Testis (tissue), 3 donors: ENCODE results near the gene CMKLR1. TPM values are rescaled to one million over a fixed set of nuclear protein-coding genes. Genes with fewer than 3 reads are reported as not detected.
A peak's percentile ranks its signal among the peaks of the same experiment; 100 is the strongest.

Experiments used
- DNase-seq: peaks from one replicate; pipeline ENCODE4 v3.0.0-alpha.2; 2019
- H3K27ac ChIP-seq, 2 donors: fragments of 200-600 bp; sonication (generic); one replicate each; pipeline ENCODE4 v1.5.1; 2019
- H3K27me3 ChIP-seq: fragments of 200-600 bp; sonication (generic); one replicate; pipeline ENCODE4 v1.5.1; 2019
- H3K36me3 ChIP-seq: fragments of 200-600 bp; sonication (generic); one replicate; pipeline ENCODE4 v1.5.1; 2017; ENCODE audit warnings: low read depth; ENCODE audit errors: missing control alignments
- H3K4me1 ChIP-seq: fragments of 200-600 bp; sonication (generic); one replicate; pipeline ENCODE4 v1.5.1; 2019
- H3K4me3 ChIP-seq, 2 donors: fragments of 200-600 bp; sonication (generic); one replicate each; pipeline ENCODE4 v1.5.1; 2017 to 2019
- H3K9me3 ChIP-seq: fragments of 200-600 bp; sonication (generic); one replicate; pipeline ENCODE4 v1.5.1; 2017
- CTCF ChIP-seq, 3 experiments: fragments of 450-650 bp in 2 of 3; fragments of 200-600 bp in 1 of 3; sonication (generic) in 1 of 3; IDR thresholded peaks; one replicate each; pipeline ENCODE4 v1.5.1; 2016 to 2019; ENCODE audit warnings: antibody characterized with exemption in 3 of 3, mild to moderate bottlenecking in 2 of 3, moderate library complexity in 1 of 3
- POLR2A ChIP-seq: fragments of 450-650 bp; IDR thresholded peaks from one replicate; pipeline ENCODE4 v1.6.1; 2017; ENCODE audit warnings: antibody characterized with exemption, mild to moderate bottlenecking, moderate library complexity
- WGBS, 2 donors: methylation state at CpG; one replicate each; pipeline ENCODE4 v1.1.5; 2018; 5-methylcytosine and 5-hydroxymethylcytosine counted together
- intact Hi-C: fragments of 100-400 bp; cut with DNase I; formaldehyde crosslinking; loops from one replicate; pipeline ENCODE4 v1.15.1; 2023; ENCODE audit warnings: low total_unique reads
- polyA plus RNA-seq: library from polyadenylated mRNA; stranded (reverse); fragments of 350-450 nt; fragmentation: Illumina TruSeq; extraction: RNeasy Lipid Tissue Mini Kit (QIAGEN cat#74804); gene quantifications from one replicate; pipeline ENCODE4 v1.2.3, GENCODE V29; 2014; ENCODE audit warnings: low read depth, low replicate concordance; ENCODE audit not compliant: insufficient read depth
- total RNA-seq, 2 donors: library from RNA; depleted of rRNA; stranded (reverse); fragments of >200 nt; gene quantifications; one replicate each; pipeline ENCODE4 v1.2.3, GENCODE V29; 2016

The CMKLR1 gene
- total and polyA plus RNA-seq, 3 donors from 2014 or later: 2.4 to 9.5 (median 4.8) TPM

GRCh38 chr12:108341356-108341755, 2.2 kb upstream of the CMKLR1 start:
- 63 to 71% methylated on average over 3 of the region's 3 CpGs for WGBS, 2 donors
- H3K9me3 ChIP-seq: no peaks in the 10 kb centered on the region

DNA sequence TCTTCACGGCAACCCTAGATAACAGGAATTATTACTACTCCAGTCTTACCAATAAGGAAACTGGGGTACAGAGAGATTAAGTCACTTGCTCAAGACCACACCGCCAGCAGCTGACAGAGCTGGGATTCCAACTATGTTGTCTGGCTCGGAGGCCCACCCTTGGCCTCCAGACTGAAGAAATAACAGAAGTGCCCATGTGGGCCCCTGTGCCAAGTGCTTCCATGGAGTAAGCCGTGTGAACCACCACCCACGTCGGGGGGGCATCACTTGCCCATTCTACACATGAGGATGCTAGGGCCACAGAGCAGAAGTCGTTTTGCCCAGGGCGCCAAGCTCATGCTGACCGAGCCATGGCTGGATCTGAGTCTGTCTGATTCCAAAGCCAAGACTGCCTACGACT, 926 bp upstream of the CMKLR1 start:
- no peaks in the 10 kb centered on the region for H3K36me3 ChIP-seq
- intact Hi-C loops: no loop called here
- DNase-seq: no peak
- H3K27me3 ChIP-seq: no peaks in the 10 kb centered on the region
- no peak for TF ChIP-seq CTCF (IDR thresholded peaks at IDR 0.05)
- TF ChIP-seq POLR2A: no peak
- H3K4me1 ChIP-seq: peaks cover 8% of the 10 kb centered on the region
- H3K4me3 ChIP-seq: no peak overlapping the region
- no peaks in the 10 kb centered on the region for H3K9me3 ChIP-seq
- H3K27ac ChIP-seq: peak overlapping the region in 1 of 2 donors; percentile 62
- WGBS, 2 donors: 62 to 66% methylated on average over 8 to 10 of the region's 10 CpGs

More at GRCh38 chr12:108341356-108341755, 2.2 kb upstream of the CMKLR1 start:
- no peak for DNase-seq
- no peaks in the 10 kb centered on the region for H3K36me3 ChIP-seq
- peaks cover 8% of the 10 kb centered on the region for H3K4me1 ChIP-seq
- no peaks in the 10 kb centered on the region for H3K27me3 ChIP-seq
- no peak for TF ChIP-seq POLR2A
- no peak for TF ChIP-seq CTCF (IDR thresholded peaks at IDR 0.05)
- no peak overlapping the region for H3K4me3 ChIP-seq
- intact Hi-C loops: no loop called here
- H3K27ac ChIP-seq: no peak overlapping the region

DNA sequence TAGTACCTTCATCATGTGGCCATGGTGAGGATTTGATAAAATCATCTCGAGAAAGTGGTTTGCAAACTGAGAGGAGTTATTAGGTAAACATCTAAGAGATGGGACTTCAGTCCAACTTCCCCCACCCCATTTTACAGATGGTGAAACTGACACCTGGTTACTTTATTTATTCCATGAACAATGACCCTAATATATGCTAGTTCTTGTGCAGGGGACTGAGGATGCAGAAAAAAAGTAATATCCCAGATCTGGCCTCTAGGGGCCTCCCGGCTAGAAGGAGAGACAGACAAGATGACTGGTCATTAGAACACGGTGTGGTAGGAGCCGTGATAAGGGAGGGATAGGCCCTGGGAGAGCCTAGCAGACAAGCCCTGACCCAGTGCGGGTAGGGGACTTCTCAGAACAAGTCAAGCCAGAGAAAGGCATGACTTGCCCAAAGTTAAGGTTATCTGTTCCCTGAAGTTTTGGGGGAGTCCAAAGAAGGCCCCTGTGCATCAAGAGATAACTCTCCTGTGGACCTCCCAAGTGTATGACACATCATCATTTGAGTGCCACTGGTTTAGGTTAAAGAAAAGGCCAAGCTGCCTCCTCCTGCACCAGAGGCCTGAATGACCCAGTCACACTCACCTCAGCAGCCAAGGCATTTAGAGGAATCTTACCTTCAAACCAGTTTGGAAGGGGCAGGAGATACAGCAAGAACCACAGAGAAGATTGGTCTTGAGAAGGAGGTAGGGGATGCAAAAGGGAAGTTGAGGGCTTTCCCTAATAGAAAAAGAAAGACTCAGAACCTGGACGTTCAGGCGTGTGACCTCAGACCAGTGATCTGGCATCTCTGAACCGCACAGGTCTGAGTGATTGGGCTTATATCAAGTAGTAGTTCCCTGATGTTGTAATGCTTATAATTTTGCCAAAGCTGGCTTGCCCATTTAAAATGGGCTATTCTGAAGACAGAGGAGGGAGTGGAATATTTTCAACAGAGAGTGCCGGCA, 1.6 kb downstream of the CMKLR1 start:
- Histone ChIP-seq H3K9me3 (no peaks in the 10 kb centered on the region), H3K27ac (peak overlapping the region; percentile 10 to 62), H3K4me3 (peak overlapping the region; percentile 2 to 50), H3K4me1 (peaks cover 2% of the 10 kb centered on the region), H3K36me3 (no peaks in the 10 kb centered on the region), H3K27me3 (no peaks in the 10 kb centered on the region)
- intact Hi-C loops: no loop called here
- peak; percentile 26 for DNase-seq
- TF ChIP-seq POLR2A: no peak
- peak; percentile 17 to 55 (median 35) for TF ChIP-seq CTCF (IDR thresholded peaks at IDR 0.05)
- 63% methylated on average over 9 of the region's 9 CpGs for WGBS, 2 donors

GRCh38 chr12:108335349-108336119, 3.6 kb downstream of the CMKLR1 start:
- no peak for TF ChIP-seq POLR2A
- no peak for TF ChIP-seq CTCF (IDR thresholded peaks at IDR 0.05)
- Histone ChIP-seq H3K27ac (no peak overlapping the region), H3K36me3 (no peaks in the 10 kb centered on the region), H3K27me3 (no peaks in the 10 kb centered on the region), H3K9me3 (no peaks in the 10 kb centered on the region), H3K4me3 (no peak overlapping the region), H3K4me1 (no peaks in the 10 kb centered on the region)
- intact Hi-C loops: no loop called here
- 74 to 77% methylated on average over 4 of the region's 4 CpGs for WGBS, 2 donors
- no peak for DNase-seq
